ENCODE data around the gene NDUFA7.
A peak's percentile ranks its signal among the peaks of the same experiment; 100 is the strongest.
"Not testable (repeated sequence)": the region's sequence is repeated elsewhere in the genome, so short reads cannot be mapped to it uniquely, and the experiment has no call there.

Gene NDUFA7

GRCh38 chr19:8318835-8319234 is 2.3 kb downstream of the NDUFA7 start:
- DNase-seq = not testable (repeated sequence)

DNA sequence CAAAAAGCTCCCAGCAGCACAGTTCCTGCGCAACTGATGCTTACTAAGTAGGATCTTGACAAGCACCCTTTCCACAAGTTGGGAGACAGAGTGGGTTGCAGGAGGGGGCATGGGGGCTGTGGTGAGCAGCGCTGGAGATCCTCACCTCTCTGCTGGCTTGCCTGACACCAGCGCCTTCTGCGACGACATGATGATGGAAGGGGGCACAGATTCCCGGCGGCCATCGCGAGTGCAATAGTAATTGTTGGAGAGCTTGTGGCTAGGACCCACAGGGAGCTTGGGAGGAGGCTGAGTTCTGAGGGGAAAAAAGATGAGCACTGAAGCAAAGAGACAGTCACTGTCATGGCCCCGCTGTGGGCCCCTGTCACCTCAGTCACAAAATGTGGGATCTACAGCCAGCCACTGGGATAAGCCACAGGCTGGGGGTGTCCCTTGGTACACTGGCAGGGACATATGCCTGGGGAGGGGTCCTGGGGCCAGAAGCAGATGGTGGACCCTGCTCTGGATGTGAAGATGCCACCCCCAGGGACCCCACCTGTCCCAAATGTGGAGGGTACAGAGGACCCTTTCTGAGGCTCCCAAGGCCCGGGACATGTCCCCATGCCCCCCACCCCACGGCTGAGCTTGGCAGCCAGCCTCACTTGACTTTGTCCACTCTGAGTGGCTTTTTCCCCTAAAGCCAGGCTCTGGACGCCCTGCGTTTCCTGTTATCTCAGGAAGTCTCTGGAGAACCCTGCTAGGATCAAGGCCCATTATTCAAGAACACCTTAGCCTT is 4.6 kb downstream of the NDUFA7 start:
- no peak for DNase-seq

DNA sequence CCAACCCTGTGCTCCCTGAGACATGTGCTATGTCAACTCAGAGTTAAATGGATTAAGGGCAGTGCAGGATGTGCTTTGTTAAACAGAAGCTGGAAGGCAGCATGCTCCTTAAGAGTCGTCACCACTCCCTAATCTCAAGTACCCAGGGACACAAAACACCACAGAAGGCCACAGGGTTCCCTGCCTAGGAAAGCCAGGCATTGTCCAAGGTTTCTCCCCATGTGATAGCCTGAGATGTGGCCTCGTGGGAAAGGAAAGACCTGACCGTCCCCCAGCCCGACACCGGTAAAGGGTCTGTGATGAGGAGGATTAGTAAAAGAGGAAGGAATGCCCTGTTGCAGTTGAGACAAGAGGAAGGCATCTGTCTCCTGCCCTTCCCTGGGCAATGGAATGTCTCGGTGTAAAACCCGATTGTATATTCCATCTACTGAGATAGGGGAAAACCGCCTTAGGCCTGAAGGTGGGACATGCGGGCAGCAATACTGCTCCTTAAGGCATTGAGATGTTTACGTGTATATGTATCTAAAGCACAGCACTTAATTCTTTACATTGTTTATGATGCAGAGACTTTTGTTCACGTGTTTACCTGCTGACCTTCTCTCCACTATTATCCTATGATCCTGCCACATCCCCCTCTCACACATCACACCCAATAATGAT is 6.1 kb downstream of the NDUFA7 start:
- DNase-seq = not testable (repeated sequence)

GRCh38 chr19:8311461-8312260 is 9.5 kb downstream of the NDUFA7 start:
- DNase-seq = no peak

- no peak for DNase-seq
Measured at GRCh38 chr19:8310342-8311055, 10.7 kb downstream of the NDUFA7 start.

DNA sequence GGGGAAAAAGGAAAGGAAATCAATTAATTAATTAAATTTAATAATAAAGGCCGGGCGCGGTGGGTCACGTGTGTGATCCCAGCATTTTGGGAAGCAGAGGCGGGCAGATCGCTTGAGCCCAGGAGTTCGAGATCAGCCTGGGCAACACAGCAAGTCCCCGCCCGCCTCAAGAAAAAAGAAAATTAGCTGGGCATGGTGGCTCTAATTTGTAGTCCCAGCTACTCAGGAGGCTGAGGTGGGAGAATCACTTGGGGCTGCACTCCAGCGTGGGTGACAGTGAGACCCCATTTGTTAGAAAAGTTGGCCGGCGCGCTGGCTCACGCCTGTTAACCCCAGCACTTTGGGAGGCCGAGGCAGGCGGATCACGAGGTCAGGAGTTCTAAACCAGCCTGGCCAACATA is 12.3 kb downstream of the NDUFA7 start:
- DNase-seq = no peak

GRCh38 chr19:8307965-8308866 is 13.0 kb downstream of the NDUFA7 start, which contains the start of gene CD320:
TSS of gene CD320 (minus strand) at chr19:8308358. CDS start at chr19:8308290, 68 bp downstream.
- peak; percentile 94 for DNase-seq

DNA sequence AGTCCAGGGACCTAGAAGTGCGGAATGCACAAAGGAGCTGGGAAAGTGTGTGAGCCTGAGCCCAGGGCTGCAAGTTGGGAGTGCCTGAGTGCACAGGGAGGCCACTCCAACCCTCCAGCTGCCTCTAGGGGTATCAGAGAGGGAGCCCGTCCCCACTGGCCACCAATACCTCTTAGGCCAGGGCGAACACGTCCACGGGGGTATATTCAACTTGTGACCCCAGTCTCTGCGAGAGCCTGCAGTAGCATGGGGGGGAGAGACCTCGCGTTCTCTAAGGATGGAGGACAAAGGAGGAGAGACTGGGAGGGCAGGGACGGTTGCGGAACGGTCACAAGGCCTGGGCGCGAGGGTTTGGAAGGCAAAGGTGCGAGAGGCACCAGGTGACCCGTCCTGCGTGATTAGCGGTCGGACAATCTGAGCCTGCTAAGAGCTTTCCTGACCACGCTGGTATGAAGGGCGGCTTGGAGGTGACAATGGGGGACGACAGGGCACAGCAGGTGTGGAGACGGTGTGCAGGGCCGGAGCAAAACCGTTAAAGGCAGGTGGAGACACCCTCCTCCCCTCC is 13.7 kb downstream of the NDUFA7 start:
- DNase-seq = peak; percentile 25

DNA sequence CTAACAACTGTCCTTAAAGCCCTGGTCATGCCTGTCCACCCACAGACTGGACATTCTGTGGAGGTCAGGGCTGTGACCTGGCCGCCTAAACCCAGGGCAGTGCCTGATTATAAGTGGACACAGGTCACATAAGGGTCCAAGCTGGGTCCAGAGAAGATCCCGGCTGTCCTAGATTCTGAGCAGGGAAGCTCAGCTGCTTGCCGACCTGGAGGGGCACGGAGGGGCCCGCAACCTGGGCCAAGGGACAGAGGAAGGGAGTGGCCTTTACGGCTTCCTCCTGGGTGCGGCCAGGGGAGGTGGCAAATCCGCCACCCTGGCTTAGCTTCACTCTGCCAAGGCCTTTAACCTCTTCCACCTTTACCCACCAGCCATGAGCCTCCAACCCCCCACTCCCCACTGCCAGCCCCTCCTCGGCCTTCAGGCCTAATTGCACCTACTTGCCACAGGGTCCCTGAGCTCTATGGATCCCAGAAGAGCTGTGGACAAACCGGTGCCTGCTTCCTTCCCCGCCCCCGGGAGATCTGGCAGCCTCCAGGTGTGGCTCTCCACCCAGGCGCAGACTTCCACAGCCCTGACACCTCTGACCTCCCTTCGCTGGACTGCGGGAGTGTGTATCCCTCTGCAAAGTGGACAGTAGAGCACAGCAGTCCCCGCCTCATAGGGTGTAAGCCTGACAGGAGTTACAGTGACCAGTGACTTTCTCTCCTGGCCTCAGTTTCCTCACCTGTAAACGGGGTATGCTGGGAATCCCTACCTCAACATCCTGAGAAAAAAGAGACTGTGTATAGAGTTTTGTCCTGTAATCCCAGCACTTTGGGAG is 14.7 kb downstream of the NDUFA7 start:
- no peak for DNase-seq

- no peak for DNase-seq
Measured at GRCh38 chr19:8305798-8306197, 15.4 kb downstream of the NDUFA7 start.

- no peak for DNase-seq
Measured at GRCh38 chr19:8304841-8305621, 16.1 kb downstream of the NDUFA7 start.

- no peak for DNase-seq
Measured at GRCh38 chr19:8302734-8303133, 18.4 kb downstream of the NDUFA7 start.

DNA sequence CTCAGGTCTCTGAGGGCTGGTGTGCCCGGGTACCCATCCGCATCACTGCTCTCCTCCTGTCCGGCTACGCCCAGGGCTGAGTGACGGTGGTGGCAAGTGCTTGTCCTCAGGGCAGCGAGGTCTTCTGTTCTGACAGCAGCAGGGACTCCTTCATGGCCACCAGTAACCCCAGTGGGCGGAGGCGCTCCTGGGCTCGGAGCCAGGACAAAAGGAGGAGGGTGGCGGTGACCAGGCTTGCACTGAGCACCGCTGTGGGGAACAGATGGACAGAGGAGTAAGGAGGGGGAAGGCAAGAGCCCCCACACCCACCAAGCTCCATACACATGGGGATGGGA is 18.9 kb downstream of the NDUFA7 start:
- DNase-seq = no peak

GRCh38 chr19:8291337-8291736 is 29.8 kb downstream of the NDUFA7 start:
- DNase-seq = not testable (repeated sequence)

- not testable (repeated sequence) for DNase-seq
Measured at GRCh38 chr19:8276508-8276907, 44.7 kb downstream of the NDUFA7 start.

GRCh38 chr19:8269724-8270123 is 51.5 kb downstream of the NDUFA7 start:
- no peak for DNase-seq

GRCh38 chr19:8265872-8266271 is 55.3 kb downstream of the NDUFA7 start:
- DNase-seq = no peak

GRCh38 chr19:8264248-8264647 is 56.9 kb downstream of the NDUFA7 start:
- DNase-seq = not testable (repeated sequence)

DNA sequence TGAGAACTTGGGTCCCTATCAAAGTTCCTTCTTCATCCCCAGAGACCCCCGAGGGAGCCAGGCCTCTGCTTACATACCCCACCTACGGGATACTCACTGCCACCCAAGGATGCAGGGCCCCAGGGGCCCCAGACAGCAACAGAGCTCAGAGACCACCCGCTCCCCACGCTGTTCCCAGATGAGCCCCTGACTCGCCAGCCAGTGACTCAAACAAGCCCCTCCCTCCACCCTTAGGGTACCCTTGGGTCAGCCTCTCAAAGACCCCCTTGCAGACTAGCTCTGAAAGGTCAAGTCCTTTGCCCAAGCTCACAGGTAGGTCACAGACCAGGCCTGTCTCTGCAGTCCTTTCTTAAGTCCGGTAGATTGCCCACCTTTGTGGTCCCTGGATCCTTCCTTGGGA is 58.7 kb downstream of the NDUFA7 start:
- no peak for DNase-seq

GRCh38 chr19:8261881-8262280 is 59.3 kb downstream of the NDUFA7 start:
- DNase-seq = no peak
